ENCODE measurements around the gene TRPV5.

DNA sequence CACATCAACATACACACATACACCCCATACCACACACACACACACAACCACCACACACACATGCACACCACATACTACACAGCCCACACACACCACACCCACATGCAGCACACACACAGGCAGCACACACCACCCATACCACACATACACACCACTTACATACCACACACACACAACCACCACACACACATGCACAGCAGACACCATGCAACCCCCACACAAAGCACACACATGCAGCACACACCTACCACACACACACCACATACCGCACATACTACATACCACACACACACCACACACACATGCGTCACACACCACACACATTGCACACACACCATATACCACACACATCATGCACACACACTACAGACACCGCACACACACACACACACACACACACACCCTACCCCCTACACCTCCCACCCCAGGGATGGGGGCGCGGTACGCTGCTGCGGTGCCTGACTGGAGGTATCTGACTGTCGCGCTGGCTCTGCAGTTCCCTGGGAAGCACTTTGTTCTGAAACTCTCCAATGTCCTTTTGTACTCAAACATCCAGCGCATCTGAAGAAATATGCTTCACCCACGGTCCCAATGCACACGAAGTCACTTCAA lies 42.6 kb downstream of the TRPV5 start:
- no peak for TF ChIP-seq CTCF (IDR thresholded peaks at IDR 0.05)
- no peak for TF ChIP-seq POLR2A (IDR thresholded peaks at IDR 0.05)
